Suppressor macrophage treated with lipopolysaccharide for 4 hours (primary cell): ENCODE measurements around the gene FOXK2.

Experiments used
- DNase-seq: peaks from one replicate; pipeline ENCODE4 v3.0.0-alpha.2; 2020

FOXK2 gene

DNA sequence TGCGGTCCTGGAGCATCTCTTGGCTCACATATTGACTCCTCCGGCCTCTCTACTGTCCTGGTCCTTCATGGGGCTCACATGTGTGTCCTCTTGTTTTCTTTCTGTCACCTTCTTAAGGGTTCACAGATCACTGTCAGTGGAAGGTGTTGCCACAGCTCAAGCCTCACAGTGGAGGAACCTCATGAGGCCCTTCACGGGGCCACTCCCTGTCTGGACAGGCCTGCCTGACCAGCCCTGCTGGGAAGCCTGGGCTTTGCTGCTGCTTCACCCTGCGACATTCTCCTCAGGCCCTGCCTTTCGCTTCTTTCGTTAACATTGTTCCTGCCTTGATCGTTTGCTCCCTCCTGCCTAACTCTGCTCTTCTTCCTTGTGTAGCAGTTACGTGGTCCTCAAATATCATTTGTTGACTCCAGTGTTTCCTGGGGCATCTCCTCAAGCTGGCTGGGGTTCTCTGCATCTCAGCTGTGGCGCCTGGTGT is 72.8 kb downstream of the FOXK2 start:
- no peak for DNase-seq

DNA sequence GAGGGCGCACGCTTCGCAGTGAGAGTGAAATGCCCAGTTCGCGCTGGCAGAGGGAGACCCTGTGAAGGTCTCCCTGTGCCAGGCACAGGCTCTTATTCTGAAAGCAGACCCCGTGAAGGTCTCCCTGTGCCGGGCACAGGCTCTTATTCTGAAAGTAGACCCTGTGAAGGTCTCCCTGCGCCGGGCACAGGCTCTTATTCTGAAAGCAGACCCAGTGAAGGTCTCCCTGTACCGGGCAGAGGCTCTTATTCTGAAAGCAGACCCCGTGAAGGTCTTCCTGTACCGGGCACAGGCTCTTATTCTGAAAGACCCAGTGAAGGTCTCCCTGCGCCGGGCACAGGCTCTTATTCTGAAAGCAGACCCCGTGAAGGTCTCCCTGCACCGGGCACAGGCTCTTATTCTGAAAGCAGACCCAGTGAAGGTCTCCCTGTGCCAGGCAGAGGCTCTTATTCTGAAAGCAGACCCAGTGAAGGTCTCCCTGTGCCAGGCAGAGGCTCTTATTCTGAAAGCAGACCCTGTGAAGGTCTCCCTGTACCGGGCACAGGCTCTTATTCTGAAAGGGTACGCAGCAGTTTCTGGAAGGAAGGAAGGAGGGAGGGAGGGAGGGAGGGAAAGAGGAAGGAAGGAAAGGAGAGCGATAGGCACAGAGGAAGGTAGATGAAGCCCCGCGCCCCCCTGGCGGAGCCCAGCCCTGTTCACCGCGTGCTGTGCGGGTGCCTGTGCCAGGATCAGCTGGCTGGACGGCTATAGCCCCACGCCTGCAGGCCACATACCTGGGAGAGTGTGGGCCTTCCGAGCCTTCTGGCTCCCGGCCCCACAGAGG is 73.4 kb downstream of the FOXK2 start:
- DNase-seq, result peak; percentile 32

DNA sequence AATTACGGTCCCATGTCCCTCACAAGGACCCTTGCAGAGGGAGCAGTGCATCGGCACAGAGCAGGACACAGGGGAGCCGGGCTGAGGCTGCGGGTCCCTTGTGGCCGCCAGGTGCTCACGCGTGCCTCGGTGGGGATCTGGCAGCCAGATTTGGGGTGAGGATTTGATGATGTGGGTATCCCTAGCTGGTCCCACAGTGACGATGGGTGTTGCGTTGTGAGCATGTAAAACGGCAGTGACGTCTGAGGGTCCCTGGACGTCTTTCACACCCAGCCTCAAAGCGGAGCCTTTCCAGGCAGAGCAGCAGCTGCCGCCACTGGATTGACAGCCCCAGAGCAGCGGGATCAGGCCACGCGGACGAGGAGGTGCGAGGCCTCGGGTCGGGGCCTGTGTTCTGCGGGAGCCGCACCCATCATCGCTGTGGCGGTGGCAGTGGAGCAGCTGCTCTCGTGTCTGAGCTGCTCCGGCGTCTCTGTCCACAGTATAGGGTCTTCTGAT is 74.1 kb downstream of the FOXK2 start:
- no peak for DNase-seq

DNA sequence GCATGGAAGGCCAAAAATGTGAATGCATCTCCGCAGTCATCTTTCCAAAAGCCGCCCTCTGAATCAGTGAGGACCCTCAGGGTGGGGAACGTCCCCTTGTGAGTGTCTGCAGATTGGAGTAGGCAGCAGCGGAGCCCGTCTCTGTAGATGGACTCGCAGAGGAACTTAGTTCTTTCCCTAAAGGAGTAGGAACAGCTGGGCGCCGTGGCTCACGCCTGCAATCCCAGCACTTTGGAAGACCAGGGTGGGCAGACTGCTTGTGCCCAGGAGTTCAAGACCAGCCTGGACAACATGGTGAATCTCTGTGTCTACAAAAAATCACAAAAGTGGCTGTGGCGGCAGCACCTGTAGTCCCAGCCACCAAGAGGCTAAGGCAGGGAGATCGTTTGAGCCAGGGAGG is 75.0 kb downstream of the FOXK2 start:
- no peak for DNase-seq

DNA sequence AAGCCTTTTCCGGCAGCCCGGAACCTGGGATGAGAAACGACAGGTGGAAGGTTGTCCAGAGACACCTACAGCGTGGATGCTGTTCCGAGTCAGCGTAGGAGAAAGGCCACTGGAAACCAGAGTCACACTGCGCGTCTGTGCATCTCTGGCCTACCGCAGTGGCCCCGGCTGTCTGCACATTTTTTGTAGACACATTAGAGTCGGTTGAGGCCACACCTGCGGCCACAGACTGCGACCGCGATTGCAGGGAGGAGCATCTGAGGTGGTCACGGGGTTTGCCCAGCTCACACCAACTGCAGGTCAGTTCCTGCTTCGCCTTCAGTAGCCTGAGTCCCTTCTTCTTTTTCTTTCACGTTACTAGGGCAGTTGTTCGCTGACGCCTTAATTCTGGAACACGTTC is 76.4 kb downstream of the FOXK2 start:
- no peak for DNase-seq

DNA sequence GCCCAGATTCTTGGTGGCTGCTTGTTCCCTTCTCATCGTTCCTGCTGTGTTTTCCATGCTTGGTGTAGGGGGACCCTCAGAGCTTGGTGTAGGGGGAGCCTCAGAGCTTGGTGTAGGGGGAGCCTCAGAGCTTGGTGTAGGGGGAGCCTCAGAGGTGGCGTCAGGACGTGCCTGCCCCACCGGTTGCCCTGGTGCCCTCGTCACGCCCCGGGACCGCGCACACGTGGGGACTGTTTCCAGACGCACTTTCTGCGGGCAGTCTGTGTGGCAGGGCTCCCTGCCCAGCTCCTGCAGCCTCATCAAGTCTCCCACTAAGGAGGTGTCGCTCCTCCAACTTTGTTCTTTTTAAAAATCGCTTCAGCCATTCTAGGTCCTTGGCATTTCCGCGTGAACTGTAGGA is 76.8 kb downstream of the FOXK2 start:
- DNase-seq, result no peak

DNA sequence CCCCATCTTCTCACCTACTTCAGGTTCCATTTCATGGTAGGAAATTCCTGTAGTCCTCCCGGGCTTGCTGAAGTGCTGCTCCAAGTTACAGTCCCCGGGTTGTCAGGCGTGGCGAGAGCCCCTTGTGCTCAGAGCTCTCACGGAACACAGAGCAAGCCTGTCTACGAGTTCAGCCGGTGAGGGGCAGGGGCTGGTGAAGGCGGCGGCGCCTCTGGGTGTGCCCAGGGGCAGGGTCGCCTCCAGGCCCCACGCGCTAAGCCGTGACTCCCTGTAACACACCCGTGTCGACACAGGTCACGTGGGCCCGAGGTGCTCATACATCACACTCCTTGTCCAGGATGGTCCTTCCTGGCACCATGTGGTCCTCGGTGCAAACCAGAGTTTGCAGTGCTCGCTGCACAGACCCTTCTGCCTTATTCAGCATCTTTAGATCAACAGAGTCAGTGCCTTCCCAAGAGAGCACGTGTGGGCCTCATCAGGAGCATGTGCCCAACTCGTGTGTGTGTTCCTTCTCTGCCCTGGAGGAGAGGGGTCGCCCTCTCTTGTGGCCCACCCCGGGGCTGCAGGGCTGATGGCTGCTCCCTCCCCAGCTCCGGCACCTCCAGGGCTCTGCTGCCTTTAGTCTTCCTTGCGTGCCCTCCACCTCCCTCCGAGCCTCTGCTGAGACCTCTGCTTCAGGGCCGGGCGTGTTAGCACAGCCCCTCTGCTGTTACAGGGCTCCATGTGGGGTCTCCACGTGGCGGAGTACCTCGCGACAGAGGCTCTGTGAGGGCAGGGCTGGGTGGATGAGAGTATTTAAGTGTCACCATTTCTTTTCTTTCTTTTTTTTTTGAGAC is 77.5 kb downstream of the FOXK2 start:
- DNase-seq, result no peak

DNA sequence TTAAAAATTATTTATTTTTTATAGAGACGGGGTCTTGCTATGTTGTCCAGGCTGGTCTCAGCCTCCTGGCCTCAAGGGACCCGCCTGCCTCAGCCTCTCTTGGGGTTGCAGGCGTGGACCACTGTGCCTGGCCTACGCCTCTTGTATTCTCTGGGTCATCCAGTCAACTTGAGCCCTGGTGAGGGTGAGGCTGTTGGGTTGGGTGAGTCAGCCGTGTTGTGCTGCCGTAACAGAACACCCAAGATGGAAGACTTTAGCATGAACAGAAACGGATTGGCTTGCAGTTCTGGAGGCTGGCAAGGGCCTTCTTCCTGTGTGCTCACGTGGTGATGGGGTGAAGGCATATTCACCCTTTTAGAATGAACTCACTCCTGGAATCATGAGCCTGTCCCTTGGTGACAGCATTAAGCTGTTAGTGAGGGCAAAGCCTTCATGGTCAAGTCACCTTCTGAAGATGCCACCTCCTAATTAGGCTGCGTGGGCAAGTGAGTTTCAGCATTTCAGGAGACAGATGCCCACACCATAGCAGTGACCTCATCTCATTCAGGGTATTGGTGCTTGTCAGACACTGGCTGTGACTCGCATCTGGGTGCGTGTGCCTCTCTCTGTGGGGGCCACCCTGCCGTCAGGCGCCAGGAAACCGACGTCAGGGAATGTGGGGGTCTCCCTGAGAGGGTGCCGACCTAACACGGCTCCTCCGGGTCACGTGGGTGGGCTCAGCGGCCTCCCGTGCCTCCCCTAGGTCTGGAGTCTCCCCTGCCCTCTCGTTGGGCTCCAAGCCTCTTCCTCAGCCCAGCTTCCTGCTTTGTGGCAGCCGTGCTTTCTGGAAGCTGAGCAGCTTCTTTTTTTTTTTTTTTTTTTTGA is 79.0 kb downstream of the FOXK2 start:
- peak; percentile 68 for DNase-seq

DNA sequence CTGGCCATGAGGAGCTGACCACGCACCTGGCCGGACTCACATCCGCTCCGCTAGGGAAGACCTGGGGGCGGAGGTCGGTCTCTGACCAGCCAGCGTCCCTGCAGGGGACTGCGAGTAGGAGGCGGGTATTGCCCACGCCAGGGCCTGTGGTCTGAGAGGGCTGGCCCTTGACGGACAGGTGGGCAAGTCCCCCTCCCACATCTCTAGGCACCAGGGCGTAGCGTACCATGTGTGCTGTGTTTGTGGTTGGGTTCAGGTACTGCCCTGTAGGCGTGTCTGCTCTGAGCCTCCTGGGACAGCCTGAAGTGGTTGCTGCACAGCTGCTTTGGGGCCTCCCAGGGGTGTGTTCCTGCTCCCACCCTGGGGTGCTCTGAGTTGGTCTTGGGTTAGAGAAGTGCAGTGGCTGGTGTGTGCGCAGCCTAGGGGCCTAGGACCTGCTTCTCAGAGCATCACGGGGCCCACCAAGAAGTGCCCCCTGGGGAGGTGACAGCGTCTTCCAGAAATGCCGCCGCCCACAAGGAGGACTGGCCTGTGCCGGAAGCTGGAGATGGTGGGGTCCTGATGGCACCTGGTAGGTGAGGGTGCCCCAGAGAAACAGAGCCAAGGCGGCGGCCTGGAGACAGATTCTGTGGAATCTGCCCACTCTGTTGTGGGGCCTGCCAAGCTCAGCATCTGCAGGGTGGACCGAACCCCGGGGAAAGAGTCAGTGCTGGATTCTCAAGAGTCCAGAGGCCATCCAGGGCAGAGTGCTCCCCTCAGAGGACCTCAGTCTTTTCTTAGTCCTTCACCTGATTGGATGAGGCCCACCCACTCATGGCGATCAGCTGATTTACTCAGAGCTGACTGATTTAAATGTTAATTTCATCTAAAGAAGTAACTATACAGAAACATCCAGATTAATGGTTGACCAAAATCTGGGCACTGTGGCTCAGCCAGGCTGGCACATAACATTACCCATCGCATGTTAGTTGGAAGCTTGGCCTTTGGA is 80.4 kb downstream of the FOXK2 start:
- no peak for DNase-seq

DNA sequence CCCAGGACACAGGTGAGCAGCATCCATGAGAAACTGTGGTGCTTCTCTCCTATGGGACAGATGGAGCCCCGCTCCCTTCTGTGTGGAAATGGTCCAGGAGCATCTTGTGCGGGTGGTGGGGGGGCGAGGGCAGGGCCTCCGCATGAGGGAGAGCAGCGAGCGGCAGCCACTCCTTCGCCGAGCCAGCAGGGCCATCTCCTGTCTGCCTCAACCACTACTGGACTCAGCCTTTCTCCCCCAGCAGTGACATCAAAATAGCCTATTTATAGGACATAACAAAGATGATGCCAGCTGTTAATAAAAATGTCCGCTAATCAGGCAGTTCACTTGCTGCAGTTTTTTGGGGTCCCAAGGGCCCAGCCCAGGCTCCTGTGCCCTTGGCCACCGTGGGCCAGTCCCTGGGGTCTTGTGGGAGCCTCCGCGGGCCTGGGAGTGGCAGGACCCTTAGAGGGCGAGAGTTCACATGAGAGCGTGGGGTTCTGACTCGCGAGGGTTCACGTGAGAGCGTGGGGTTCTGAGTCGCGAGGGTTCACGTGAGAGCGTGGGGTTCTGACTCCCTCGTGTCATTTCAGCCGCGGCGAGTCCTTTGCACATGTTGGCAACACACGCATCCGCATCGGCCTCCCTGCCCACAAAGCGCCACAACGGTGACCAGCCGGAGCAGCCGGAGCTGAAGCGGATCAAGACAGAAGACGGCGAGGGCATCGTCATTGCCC is 81.4 kb downstream of the FOXK2 start:
- DNase-seq, result no peak

DNA sequence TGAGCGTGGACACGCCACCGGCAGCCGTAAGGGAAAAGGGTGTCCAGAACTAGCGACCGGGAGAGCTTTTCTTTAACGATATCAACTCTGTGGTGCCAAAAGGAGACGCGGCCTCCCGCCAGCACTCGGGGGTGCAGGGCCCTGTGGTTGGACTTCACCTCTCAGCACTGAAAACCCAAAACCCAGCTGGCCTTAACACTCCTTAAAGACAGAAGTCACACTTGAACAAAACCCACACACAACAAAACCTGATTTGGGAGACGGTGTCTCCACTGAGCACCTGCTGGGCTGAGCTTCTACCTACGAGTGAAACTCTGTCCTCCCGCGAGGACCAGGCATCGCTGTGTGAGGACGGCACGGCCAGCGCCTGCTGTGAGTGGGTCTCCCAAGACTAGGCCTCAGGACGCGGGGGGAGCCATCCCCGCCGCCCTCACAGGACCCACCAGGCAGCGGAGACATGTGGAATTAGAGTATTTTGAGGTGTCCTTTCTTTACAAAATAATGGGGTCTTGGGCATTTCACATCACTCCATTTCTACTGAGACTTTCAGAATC is 82.0 kb downstream of the FOXK2 start:
- DNase-seq, result no peak

DNA sequence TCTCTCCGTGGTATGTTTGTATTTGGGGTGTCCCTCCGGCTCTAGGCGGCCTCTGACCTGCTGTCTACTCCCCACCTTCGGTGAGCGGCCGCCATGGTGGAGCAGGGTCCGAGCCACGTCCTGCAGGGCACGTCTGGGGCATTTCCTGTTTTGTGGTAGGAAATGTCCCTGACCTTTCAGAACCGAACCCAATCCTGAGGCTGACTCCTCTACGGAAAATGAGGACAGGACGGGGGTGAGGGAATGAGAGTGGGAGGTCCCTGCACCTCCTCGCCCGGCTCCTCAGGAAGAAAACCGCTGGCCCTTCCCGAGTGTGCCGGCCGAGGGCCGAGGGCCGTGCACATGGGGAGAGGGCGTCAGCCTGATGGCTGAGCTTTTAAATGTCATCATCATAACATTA is 83.0 kb downstream of the FOXK2 start:
- DNase-seq, result no peak

DNA sequence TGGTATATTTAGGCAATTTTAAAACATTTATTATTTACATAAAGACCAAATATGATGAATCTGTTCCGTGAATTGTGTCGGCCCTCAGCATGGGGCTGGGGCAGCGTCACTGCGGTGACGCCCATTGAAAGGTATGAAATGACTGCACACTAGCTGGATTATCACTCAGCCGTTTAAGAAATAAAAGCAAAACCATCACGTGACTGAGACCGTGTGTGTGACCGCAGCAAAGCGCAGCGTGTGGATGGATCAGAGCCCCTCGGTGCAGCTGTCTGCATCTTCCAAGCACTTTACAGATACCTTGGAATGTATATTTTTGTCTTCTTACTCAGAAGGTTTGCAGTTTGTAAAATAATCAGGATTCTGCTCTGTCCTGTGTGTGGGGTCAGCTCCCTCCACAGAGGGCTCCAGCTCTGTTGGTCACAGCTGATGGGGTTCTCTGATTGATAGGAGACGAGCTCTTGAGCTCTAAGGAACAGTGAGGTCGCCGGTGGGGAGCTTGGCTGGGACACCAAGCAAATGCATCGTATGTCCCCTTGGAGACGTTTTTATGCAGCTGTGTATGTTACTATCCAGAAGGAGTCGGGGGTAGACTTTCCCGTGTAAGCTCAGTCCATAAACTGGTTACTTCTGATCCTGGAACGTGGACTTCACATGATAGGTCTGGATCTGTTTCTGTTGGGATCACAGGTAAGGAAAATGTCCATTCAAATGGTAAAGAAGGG is 83.6 kb downstream of the FOXK2 start:
- DNase-seq, result no peak

DNA sequence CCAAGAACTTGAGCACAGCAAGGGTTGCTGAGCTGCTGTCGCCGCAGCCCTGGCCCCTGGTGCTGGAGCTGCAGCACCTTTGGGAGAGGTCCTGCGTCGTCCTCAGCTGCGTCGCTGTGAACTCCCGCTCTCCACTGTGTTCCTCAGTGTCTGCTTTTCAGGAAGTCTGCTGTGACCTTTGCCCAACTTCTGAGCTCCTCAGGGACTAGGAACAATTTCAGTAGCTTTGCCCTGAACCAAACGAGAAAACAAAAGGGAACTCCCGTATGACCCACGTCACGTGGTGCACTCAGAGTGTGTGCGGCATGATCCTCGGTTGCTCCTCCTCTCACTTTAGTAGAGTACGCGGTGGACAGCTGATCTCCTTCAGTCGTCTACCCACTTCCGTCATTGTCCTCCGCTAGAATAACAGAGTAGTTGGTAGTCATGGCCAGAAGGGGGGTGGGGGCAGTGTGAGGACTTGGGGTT is 84.5 kb downstream of the FOXK2 start:
- peak; percentile 90 for DNase-seq

DNA sequence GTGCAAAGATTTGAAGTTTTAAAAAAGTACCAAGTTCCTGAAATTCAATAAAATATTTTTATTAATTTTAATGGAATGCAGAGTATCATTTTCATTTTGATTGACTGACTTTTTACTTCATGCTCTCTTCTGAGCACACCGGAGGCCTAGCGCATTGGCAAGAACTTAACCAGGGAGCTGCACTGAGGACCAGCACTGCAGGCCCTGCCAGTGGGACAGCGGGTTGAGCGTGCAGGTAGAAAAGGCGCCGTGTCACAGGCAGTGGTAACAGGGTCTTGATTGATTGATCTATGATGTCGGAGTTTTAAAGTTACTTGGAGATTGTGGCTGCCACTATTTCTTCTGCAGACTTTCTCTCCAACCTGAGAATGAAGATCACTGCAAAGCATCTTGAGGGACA is 85.0 kb downstream of the FOXK2 start:
- no peak for DNase-seq

DNA sequence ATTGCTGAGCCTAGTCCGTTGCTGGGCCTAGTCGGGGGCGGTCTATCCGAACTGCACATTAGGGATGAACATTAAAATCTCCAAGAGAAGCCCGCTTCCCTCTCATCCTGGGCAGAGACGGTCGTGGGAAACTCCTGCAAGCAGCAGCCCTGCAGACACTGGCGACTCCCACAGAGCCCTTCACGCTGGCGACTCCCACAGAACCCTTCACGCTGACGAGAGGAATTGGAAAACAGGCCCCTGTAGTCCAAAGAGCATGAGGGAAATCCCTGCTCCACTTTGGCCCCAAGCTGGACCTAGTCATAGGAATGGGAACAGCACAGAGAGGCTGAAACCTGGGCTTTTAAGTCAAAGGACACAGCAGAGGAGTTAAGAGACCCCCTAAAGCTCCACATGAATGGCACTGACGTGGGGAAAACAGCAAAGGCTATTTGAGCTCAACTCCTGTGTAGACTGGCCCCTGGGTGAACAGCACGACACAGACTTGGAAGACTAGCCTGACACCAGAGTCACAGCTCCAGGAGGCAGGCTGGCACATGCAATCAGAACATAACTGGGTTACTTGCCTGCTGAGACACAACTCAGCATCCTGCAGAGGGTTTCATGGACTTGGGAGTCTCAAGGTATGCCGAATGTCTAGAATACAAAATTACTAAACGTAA is 86.5 kb downstream of the FOXK2 start:
- no peak for DNase-seq

DNA sequence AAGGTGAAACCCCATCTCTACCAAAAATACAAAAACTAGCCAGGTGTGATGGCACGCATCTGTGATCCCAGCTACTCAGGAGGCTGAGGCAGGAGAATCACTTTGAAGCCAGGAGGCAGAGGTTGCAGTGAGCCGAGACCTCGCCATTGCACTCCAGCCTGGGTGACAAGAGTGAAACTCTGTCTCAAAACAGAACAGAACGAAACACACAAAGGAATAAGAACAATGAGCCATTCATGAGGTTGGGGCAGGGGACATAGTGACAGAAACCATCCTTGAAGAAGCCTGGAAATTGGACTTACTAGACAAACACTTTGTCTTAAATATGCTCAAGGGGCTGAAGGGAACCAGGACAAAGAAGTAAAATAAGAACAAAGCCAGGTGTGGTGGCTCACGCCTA is 89.3 kb downstream of the FOXK2 start:
- DNase-seq, result no peak

DNA sequence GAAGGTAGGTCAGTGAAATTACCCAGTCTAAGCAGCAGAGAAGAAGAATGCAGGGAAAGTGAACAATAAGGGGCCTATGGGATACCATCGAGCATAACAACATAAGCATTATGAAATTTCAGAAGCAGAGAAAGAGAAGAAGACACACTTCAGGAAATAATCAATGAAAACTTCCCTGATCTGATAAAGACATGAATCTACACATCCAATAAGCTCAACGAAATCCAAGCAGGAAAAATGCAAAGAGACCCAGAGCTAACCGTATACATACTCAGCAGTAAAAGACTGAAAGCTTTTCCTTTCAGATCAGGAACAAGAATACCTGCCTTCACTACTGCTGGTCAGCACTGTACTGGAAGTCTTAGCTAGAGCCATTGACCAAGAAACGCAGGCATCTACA is 90.1 kb downstream of the FOXK2 start:
- DNase-seq, result no peak
